GM19463 (cell line): ENCODE results near the gene EID2B.

ENCODE experiments used
- ATAC-seq: cut with Tn5 transposase; IDR thresholded peaks from one replicate; pipeline ENCODE4 v1.9.1; 2021; ENCODE audit warnings: mild to moderate bottlenecking, moderate library complexity; ENCODE audit not compliant: unreplicated experiment

The EID2B gene, protein sequence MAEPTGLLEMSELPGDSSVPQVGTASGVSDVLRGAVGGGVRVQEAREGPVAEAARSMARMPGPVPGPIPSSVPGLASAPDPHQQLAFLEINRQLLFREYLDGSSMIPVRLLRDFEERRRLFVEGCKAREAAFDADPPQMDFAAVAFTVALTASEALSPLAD

GRCh38 chr19:39532233-39533002 lies at the start of gene EID2B:
Gene EID2B, minus strand, starts transcription at chr19:39532852. Its CDS starts 50 bp downstream, at chr19:39532802.
- ATAC-seq: peak; percentile 84

DNA sequence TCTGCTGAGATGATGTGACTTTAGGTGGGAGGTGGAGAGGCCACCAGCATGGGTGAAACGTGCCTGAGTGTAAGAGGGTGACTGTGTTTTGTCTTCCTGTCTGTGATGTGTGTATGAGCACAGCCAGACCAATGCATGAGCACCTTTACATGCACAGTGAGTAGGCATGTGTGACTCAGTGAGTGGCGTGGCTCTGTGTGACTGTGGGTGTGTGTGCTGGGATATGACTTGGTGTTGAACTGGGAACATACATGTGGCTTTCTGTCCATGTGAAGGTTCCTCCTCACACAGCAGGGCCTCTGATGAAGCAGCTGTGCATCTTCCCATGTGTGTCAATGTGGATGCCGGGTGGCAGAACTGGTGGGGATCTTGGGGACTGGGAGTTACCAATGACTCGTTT lies 49.8 kb upstream of the EID2B start:
- no peak for ATAC-seq

GRCh38 chr19:39568604-39569003 lies 36.0 kb upstream of the EID2B start:
- ATAC-seq: no peak

GRCh38 chr19:39566064-39566463 lies 33.4 kb upstream of the EID2B start:
- ATAC-seq: no peak

DNA sequence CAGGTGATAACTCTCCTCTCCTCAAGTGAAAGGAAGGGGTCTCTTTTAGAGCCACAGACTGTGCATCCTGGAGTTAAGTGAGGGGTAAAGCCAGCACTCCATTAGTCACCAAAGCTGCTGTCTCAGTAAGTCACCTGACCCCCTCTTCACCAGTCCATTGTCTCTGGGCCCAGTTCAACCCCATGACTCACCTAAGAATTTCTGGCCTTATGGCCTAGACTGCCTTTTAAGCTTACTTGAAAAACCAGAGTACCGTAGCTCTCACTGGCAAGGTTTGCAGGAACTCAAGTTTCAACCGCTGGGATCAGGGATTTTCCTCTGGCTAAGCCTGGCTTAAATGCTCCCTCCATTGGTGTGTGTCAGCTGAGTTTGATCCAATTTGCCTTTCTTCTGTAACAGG lies 30.8 kb upstream of the EID2B start:
- no peak for ATAC-seq

DNA sequence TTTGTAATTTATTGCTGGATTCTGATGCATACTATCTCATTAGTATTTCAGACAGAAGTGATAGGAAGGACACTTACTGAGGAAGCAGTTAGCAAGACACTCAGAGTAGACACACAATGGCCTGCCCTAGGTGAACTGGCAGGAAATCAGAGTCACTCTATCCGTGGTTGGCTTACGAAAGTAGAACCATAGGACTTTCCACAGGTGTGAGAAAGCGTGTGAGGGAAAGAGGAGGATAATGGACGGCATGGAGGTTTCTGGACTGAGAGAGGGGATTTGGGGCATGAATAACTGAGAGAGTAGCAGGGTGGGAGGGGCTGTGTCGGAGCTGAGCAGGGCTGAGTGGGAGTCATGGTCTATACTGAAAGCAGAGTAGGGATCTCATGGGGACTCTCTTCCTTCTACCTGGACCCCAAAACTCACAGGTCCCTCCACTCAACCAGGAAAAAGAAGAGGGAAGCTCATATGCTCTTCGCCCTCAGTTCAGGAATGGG lies 26.0 kb upstream of the EID2B start:
- ATAC-seq: no peak

GRCh38 chr19:39557811-39558623 lies 25.4 kb upstream of the EID2B start:
- peak; percentile 42 for ATAC-seq

DNA sequence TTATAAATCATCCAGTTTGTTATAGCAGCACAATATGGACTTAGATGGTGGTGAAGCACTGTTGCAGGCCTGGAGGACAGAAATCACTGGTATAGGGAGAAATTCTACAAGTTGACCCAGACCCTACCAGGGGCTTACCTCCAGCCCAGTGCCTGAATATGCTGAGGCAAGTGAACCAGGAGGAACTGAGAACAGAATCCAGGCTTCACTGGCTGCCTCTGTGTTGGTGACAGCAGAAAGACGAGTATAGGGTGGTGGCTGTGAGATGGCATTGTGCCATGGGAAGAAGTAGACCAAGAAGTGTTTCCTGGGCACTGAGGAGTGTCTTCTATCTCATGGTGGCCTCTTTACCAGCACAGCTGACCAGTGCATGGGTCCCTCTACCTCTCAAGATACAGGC lies 23.2 kb upstream of the EID2B start:
- ATAC-seq: no peak

GRCh38 chr19:39554701-39555311 lies 22.2 kb upstream of the EID2B start:
- ATAC-seq: no peak

- ATAC-seq: no peak
These were observed 20.5 kb upstream of the EID2B start for GRCh38 chr19:39553082-39553652.

GRCh38 chr19:39550197-39550596 lies 17.5 kb upstream of the EID2B start:
- ATAC-seq: no peak

DNA sequence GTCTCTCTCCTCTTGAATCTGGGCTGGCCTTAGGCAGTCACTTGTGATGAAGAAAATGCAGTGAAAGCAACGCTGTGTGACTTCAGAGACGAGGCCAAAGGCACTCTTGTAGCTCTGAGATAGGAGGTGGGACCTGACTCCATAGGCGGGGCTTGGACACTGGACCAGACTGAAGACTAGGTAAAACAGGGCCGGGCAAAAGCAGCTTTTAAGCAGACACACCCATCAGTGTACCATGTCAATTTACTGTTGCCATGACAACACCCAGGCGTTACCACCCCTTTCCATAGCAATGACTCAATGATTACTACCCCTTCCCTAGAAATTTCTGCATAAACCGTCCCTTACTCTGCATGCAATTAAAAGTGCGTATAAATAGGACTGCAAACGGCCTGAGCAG lies 13.9 kb upstream of the EID2B start:
- ATAC-seq: no peak

- ATAC-seq: no peak
These were observed 12.3 kb upstream of the EID2B start for GRCh38 chr19:39544911-39545310.

DNA sequence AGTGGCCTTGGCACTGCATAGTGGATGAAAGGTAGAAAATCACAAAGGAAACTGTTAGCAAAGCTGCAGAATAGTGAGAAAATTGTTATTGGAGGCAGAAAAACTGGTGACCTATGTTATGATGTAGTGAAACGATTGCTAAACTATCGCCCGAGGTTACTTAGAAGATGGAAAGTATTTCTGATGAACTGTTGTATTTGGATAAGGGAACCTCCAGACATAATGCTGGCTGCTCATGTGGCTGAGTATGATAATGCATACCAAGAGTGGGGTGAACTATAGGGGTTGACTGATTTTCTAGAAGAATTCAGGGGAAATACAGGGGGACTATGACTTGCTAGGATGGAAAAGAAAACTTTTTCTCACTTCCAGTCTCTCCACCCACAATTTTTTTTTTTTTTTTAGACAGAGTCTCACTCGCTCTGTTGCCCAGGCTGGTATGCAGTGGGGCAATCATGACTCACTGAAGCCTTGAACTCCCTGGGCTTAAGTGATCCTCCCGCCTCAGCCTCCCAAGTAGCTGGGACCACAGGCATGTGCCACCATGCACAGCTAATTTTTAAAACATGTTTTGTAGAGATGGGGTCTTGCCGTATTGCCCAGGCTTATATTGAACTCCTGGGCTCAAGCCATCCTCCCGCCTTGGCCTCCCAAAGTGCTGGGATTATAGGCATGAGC lies 11.7 kb upstream of the EID2B start:
- no peak for ATAC-seq

GRCh38 chr19:39543477-39543857 lies 10.8 kb upstream of the EID2B start:
- ATAC-seq: no peak

DNA sequence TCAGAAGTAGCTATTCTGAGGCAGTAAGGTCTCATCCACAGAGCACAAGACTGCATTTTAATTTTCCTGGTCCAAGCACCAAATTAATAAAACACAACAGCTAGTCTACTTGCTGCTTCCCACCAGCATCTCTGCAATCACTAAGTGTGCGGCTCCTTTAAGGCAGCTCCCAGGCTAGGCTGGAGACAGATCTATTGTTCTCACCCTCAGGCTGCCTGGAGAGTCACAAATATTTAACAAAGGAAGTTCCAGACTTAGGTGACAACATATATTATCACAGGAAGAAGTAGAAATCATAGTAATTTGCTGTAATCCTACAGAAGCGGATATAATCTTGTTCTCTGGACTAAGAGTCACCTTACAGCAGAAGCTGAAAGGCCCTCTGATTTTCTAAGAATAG lies 9.6 kb upstream of the EID2B start:
- no peak for ATAC-seq

DNA sequence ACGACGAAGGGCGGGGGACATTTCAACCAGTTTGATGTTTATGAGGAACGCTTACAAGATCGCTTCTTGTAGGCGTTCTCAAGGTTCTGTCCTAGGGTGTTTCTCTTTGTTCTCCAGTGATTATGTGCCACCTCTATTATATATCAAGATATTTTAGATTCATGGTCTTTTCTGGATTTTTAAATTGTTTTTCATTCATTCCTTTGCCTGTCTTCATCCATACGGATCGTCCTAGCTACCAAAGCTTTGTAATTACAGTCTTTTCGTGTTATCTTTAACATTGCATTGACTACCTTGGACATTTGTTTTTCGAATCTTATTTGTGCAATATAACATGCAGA lies 7.7 kb upstream of the EID2B start:
- ATAC-seq: no peak

DNA sequence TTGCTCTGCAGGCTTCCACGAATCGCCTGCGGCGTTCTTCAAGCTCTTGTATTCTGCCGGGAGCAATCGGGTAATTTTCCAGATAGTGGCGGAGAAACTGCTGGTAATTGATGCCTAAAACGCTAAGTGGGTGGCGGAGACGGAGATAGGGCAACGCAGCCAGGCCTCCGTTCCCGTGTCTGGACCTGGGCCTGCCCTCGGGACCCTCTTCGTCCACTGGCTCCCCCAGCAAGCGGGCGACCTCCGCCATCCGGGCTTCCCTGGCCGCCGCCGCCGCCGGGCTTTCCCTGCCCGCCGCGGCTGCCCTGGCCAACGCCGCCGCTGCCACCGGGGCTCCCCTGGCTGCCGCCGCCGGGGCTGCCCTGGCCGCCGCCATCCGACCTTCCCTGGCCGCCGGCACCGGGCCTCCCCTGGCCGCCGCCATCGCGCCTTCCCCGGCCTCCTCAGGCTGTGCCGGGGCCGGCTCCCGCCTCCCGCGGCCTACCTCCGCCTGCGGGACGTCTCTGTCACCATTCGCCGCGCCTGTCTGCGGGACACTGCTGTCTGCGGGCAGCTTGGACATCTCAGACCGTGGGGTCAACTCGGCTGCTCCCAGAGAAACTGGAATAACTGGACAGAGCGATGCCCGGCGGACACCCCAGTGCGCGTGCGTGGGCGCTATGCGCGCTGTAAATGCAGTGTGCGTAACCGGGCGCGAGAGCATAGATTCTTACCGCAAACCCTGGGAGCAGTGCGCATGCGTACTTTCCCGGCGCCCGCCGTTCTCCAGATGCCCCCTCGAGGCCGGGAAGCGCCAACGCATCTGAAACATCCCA lies 7.1 kb upstream of the EID2B start, which contains the start of gene EID2:
Gene EID2, minus strand, starts transcription at position 644 of the 815 bp plus-strand sequence. Its CDS starts 82 bp downstream, at position 562.
- peak; percentile 94 for ATAC-seq

- no peak for ATAC-seq
These were observed 6.5 kb upstream of the EID2B start for GRCh38 chr19:39539165-39539517.

DNA sequence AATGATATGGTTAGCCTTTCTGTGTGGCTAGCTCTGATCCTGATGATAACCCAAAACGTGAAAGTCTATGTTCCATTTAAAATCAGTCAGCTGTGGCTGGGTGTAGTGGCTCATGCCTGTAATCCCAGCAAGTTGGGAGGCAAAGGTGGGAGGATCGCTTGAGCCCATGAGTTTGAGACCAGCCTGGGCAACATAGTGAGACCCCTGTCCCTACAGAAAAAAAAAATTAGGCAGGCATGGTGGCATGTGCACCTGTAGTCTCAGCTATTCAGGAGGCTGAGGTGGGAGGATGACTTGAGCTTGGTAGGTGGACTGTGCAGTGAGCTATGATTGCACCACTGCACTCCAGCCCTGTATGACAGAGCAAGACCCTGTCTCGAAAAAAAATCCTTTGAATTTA lies 1.1 kb upstream of the EID2B start:
- no peak for ATAC-seq
